ENCODE results near the gene NUCB1.

- TF ChIP-seq CTCF (IDR thresholded peaks at IDR 0.05) (no peak), POLR2AphosphoS5 (IDR thresholded peaks at IDR 0.05; ENCODE audit: low read depth, low read length) (peak; percentile 76; the same call in 1 of the 2 replicates), TCF7L2 (IDR thresholded peaks at IDR 0.05; ENCODE audit: low read depth, low read length) (no peak), REST (IDR thresholded peaks at IDR 0.05; ENCODE audit: insufficient read depth in 1 of 2, low read depth in 2 of 2, low read length in 1 of 2) (no peak)
These were observed 67.5 kb downstream of the NUCB1 start for GRCh38 chr19:48967346-48968178.

Data from Panc1 (cell line).